Central memory CD4-positive, alpha-beta T cell (primary cell): ENCODE data around the gene NPHS1.
"Not testable (repeated sequence)": the region's sequence is repeated elsewhere in the genome, so short reads cannot be mapped to it uniquely, and the experiment has no call there.

Experiments used
- DNase-seq: peaks from one replicate; pipeline ENCODE4 v3.0.0; 2022

Gene NPHS1

GRCh38 chr19:35848486-35848885 is 3.8 kb downstream of the NPHS1 start:
- no peak for DNase-seq

- DNase-seq: no peak
Measured at GRCh38 chr19:35847911-35848310, 4.4 kb downstream of the NPHS1 start.

GRCh38 chr19:35846038-35846668 is 6.2 kb downstream of the NPHS1 start:
- DNase-seq: no peak

GRCh38 chr19:35845215-35846037 is 6.9 kb downstream of the NPHS1 start:
- DNase-seq: no peak

- DNase-seq: no peak
Measured at GRCh38 chr19:35844482-35845214, 7.7 kb downstream of the NPHS1 start.

GRCh38 chr19:35843676-35844481 is 8.4 kb downstream of the NPHS1 start:
- DNase-seq: no peak

- no peak for DNase-seq
Measured at GRCh38 chr19:35842666-35843272, 9.5 kb downstream of the NPHS1 start.

GRCh38 chr19:35841961-35842595 is 10.2 kb downstream of the NPHS1 start:
- DNase-seq: no peak

GRCh38 chr19:35836096-35836495 is 16.2 kb downstream of the NPHS1 start:
- DNase-seq: not testable (repeated sequence)

GRCh38 chr19:35833972-35834371 is 18.3 kb downstream of the NPHS1 start:
- DNase-seq: no peak

GRCh38 chr19:35832054-35832453 is 20.2 kb downstream of the NPHS1 start:
- DNase-seq: no peak

GRCh38 chr19:35830986-35831385 is 21.3 kb downstream of the NPHS1 start:
- no peak for DNase-seq

GRCh38 chr19:35828692-35829301 is 23.5 kb downstream of the NPHS1 start:
- peak; percentile 30 for DNase-seq

GRCh38 chr19:35824150-35824549 is 28.2 kb downstream of the NPHS1 start:
- no peak for DNase-seq

- DNase-seq: no peak
Measured at GRCh38 chr19:35822579-35822978, 29.7 kb downstream of the NPHS1 start.

GRCh38 chr19:35818445-35818844 is 33.9 kb downstream of the NPHS1 start:
- no peak for DNase-seq

- no peak for DNase-seq
Measured at GRCh38 chr19:35816846-35817245, 35.5 kb downstream of the NPHS1 start.

- DNase-seq: no peak
Measured at GRCh38 chr19:35816262-35816661, 36.0 kb downstream of the NPHS1 start.

GRCh38 chr19:35813043-35813890 is 39.0 kb downstream of the NPHS1 start:
- no peak for DNase-seq
